ENCODE measurements around the gene RANBP2.
"Not testable (repeated sequence)": the region's sequence is repeated elsewhere in the genome, so short reads cannot be mapped to it uniquely, and the experiment has no call there.

RANBP2 gene

DNA sequence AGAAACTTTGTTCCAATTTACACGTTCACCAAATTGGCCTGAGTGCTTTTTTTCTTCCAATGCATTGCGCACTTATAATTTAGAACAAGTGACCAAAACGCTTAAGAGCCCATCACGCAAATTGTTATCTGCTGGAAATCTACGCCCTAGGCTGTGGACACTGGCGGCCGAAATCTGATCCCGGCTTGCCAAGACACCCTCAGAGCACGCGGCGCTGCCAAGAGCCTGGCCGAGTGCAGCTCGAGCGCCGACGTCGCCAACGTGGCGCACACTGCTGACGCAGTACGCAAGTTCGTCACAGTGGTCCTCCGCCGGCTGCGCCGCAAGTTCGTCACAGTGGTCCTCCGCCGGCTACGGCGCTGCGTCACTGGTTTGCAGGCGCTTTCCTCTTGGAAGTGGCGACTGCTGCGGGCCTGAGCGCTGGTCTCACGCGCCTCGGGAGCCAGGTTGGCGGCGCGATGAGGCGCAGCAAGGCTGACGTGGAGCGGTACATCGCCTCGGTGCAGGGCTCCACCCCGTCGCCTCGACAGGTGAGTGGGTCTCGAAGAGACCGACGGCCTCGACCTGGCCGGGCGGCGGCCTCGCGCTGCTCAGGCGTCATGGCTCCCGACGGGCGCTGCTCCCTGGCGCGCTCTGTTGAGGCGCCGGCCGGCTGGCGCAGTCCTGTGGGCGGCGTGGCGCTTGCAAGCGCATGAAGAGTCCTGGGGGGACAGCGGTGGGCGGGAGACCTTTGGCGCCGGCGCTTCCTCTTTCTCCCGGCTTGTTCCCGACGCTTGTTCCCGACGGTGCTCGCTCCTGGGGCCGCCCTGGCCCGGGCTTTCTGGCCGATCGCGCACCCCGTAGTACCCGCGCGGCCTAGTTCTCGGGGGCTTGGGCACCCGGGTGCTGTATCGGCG is at the start of gene RANBP2:
RANBP2 (plus strand) TSS at position 334 of the 896 bp plus-strand sequence; CDS start at position 459, 125 bp downstream.
- peak; percentile 89 for DNase-seq (ENCODE audit: low read depth)

- DNase-seq (ENCODE audit: low read depth) = not testable (repeated sequence)
Observed at GRCh38 chr2:108670282-108670681, 49.0 kb upstream of the RANBP2 start.

DNA sequence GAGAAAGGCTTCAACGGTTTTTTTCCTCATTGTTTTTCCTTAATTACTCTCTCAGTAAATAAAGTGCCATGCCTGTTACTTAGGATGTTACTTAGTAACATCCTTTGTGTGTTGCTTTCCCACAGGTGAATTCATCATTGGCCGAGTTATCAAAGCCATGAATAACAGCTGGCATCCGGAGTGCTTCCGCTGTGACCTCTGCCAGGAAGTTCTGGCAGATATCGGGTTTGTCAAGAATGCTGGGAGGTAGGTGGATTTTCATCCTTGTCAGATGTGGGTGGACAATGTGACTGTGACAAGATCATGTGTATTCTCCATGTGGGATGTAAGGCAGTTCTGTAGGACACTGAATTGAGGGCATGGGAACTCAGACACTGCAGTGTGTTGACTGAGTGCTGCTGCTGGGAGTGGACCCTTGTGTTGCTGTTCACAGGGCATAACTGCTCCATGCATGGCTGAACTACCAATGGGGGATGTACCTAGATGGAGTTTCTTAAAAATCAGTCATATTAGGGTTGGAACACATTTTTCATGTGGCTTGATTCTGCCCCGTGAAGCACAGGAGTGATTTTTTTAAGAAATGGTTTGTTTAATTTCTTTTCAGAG is 47.0 kb upstream of the RANBP2 start:
- DNase-seq (ENCODE audit: low read depth) = not testable (repeated sequence)

GRCh38 chr2:108676522-108676921 is 42.8 kb upstream of the RANBP2 start:
- not testable (repeated sequence) for DNase-seq (ENCODE audit: low read depth)

DNA sequence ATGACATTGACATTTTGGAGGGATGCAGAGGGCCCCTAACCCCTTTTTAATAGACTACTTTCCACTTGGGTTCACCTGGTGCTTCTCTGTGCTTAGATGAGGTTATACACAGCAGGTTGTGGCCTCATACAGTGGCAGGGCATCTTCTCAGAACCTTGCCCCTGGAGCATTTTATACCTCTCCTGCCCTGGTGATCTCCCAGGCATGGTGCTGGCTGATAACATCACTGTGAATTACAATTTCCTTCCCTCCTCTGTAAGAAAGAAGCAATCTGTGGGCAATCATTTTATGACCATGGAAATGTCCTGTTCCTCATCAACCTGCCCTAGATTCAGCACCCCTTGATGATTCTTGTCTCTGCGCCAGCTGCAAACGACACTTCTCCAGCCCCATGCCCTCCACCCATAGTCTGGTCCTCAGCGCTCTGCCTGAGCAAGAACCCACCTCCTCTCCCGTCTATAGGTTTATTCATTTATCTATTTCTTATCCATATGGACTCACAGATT is 42.0 kb upstream of the RANBP2 start:
- DNase-seq (ENCODE audit: low read depth) = not testable (repeated sequence)

GRCh38 chr2:108678198-108678651 is 41.1 kb upstream of the RANBP2 start:
- not testable (repeated sequence) for DNase-seq (ENCODE audit: low read depth)

DNA sequence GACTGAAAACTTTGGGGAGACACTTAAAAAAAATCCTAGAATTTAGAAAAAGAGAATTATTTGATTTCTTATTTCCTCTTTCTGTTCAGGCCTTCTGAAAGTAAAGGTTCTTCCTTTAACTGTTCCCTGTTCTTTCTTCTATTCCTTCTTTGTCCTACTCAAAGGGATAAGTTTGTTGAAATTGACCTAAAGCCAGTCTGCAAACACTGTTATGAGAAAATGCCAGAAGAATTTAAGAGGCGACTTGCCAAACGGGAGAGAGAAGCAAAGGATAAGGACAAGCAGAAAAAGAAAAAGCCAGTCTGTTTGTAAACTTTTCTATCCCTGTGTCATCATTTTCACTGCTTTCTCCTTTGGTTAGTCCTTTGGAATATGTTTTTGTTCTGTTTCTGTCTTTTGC is 38.5 kb upstream of the RANBP2 start:
- DNase-seq (ENCODE audit: low read depth) = not testable (repeated sequence)

- not testable (repeated sequence) for DNase-seq (ENCODE audit: low read depth)
Observed at GRCh38 chr2:108688818-108689756, 30.2 kb upstream of the RANBP2 start.

- not testable (repeated sequence) for DNase-seq (ENCODE audit: low read depth)
Observed at GRCh38 chr2:108690001-108690400, 29.3 kb upstream of the RANBP2 start.

DNA sequence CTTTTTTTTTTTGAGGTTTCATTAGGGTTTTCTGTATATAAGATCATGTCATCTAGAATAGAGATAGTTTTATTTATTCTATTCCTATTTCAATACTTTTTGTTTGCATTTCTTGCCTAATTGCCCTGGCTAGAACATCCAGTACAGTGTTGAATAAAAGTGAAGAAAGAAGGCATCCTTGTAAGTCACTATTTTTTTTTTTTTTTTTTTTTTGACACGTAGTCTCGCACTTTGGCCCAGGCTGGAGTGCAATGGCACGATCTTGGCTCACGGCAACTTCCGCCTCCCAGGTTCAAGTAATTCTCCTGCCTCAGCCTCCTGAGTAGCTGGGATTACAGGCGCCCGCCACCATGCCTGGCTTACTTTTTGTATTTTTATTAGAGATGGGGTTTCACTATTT is 27.8 kb upstream of the RANBP2 start:
- DNase-seq (ENCODE audit: low read depth) = no peak

DNA sequence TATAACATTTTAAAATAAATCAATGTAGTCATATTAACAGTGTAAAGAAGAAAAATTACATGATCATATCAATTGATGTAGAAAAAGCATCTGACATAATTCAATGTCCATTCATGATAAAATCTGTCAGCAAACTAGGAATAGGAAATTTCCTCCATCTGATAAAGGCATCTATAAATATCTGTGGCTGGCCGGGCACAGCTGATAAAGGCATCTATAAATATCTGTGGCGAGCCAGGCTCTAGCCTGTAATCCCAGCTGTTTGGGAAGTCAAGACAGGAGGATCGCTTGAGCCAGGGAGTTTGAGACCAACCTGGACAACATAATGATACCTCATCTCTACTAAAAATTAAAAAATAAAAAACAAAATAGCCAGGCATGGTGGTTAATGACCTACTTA is 18.1 kb upstream of the RANBP2 start:
- no peak for DNase-seq (ENCODE audit: low read depth)

- no peak for DNase-seq (ENCODE audit: low read depth)
Observed at GRCh38 chr2:108701806-108702205, 17.5 kb upstream of the RANBP2 start.

- no peak for DNase-seq (ENCODE audit: low read depth)
Observed at GRCh38 chr2:108704871-108705270, 14.4 kb upstream of the RANBP2 start.

GRCh38 chr2:108707300-108707699 is 12.0 kb upstream of the RANBP2 start:
- no peak for DNase-seq (ENCODE audit: low read depth)

DNA sequence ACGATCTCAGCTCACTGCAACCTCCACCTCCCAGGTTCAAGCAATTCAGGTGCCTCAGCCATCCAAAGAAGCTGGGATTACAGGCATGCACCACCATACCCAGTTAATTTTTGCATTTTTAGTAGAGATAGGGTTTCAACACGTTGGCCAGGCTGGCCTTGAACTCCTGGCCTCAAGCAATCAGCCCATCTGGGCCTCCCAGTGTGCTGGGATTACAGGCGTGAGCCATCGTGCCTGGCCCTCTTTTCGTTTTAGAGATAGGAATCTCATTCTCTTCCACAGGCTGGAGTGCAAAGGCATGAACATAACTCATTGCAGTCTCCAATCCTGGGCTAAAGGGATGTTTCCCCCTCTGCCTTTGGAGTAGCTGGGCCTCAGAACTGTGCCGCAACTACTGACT is 2.3 kb upstream of the RANBP2 start:
- not testable (repeated sequence) for DNase-seq (ENCODE audit: low read depth)

DNA sequence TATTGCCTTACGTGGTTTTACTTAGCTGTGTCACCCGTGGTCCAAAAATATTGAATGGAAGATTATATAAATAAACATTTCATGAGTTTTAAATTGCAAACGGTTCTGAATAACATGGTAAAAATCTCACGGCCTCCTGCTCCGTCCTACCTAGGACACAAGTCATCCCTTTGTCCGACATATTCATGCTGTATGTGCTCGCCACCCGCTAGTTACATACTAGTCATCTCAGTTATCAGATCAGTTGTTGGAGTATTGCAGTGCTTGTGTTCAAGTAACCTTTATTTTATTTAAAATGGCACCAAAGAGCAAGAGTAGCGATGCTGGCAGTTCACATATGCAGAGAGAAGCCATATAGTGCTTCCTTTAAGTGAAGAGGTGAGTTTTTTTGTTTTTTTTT is 6.8 kb downstream of the RANBP2 start:
- DNase-seq (ENCODE audit: low read depth) = not testable (repeated sequence)

- DNase-seq (ENCODE audit: low read depth) = not testable (repeated sequence)
Observed at GRCh38 chr2:108734656-108735055, 15.4 kb downstream of the RANBP2 start.

- DNase-seq (ENCODE audit: low read depth) = not testable (repeated sequence)
Observed at GRCh38 chr2:108757973-108758372, 38.7 kb downstream of the RANBP2 start.

- not testable (repeated sequence) for DNase-seq (ENCODE audit: low read depth)
Observed at GRCh38 chr2:108762618-108763017, 43.3 kb downstream of the RANBP2 start.

DNA sequence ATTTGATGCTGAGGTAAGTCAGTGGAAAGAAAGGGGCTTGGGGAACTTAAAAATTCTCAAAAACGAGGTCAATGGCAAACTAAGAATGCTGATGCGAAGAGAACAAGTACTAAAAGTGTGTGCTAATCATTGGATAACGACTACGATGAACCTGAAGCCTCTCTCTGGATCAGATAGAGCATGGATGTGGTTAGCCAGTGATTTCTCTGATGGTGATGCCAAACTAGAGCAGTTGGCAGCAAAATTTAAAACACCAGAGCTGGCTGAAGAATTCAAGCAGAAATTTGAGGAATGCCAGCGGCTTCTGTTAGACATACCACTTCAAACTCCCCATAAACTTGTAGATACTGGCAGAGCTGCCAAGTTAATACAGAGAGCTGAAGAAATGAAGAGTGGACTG is 47.4 kb downstream of the RANBP2 start:
- not testable (repeated sequence) for DNase-seq (ENCODE audit: low read depth)

DNA sequence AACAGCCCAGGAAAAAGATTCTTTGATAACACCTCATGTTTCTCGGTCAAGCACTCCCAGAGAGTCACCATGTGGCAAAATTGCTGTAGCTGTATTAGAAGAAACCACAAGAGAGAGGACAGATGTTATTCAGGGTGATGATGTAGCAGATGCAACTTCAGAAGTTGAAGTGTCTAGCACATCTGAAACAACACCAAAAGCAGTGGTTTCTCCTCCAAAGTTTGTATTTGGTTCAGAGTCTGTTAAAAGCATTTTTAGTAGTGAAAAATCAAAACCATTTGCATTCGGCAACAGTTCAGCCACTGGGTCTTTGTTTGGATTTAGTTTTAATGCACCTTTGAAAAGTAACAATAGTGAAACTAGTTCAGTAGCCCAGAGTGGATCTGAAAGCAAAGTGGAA is 48.6 kb downstream of the RANBP2 start:
- not testable (repeated sequence) for DNase-seq (ENCODE audit: low read depth)

DNA sequence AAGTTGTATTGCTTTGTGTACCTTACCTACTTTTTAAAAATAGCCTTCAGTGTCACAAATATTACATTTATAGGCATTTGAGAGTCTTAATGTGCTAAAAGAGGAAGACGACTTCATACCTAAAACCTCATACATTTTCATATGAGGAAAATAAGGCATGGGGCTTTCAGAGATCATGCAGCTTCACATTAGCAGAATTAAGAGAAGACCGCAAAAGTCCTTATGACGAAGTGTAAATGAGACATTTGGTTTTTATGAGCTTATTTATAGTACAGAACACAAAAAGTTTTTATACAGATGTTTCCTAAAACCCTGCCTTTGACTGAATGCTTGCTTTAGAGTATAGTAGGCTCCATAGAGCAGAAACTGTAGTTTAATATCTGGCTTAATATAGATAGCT is 57.2 kb downstream of the RANBP2 start:
- no peak for DNase-seq (ENCODE audit: low read depth)
